ENCODE results near the gene ITPR1.

The ITPR1 gene

GRCh38 chr3:4882548-4882947, 389.4 kb downstream of the ITPR1 start:
- ATAC-seq: no peak
- TF ChIP-seq CSDC2 (CRISPR knock-in tag; IDR thresholded peaks at IDR 0.05) (no peak), ZFP3 (CRISPR knock-in tag; IDR thresholded peaks at IDR 0.05) (no peak), ESRRG (CRISPR knock-in tag; IDR thresholded peaks at IDR 0.05) (no peak), ZNF8 (CRISPR knock-in tag; IDR thresholded peaks at IDR 0.05) (peak; percentile 90), TOX (CRISPR knock-in tag; IDR thresholded peaks at IDR 0.05; ENCODE audit: borderline replicate concordance) (no peak), TSHZ2 (CRISPR knock-in tag; IDR thresholded peaks at IDR 0.05) (no peak), PPARA (CRISPR knock-in tag; IDR thresholded peaks at IDR 0.05; ENCODE audit: borderline replicate concordance) (no peak)

GRCh38 chr3:4883011-4883410, 389.9 kb downstream of the ITPR1 start:
- TF ChIP-seq CSRNP3 (CRISPR knock-in tag; IDR thresholded peaks at IDR 0.05) (no peak), BACH2 (CRISPR knock-in tag; IDR thresholded peaks at IDR 0.05; ENCODE audit: borderline replicate concordance) (no peak), ISL1 (CRISPR knock-in tag; IDR thresholded peaks at IDR 0.05) (no peak), ZNF8 (CRISPR knock-in tag; IDR thresholded peaks at IDR 0.05) (no peak), ESRRG (CRISPR knock-in tag; IDR thresholded peaks at IDR 0.05) (no peak), ZFP30 (CRISPR knock-in tag; IDR thresholded peaks at IDR 0.05) (no peak), GLIS3 (CRISPR knock-in tag; IDR thresholded peaks at IDR 0.05) (no peak), PPARA (CRISPR knock-in tag; IDR thresholded peaks at IDR 0.05; ENCODE audit: borderline replicate concordance) (no peak), ARNTL (CRISPR knock-in tag; IDR thresholded peaks at IDR 0.05; ENCODE audit: borderline replicate concordance, low read depth) (no peak), TOX (CRISPR knock-in tag; IDR thresholded peaks at IDR 0.05; ENCODE audit: borderline replicate concordance) (no peak), SNAI2 (CRISPR knock-in tag; IDR thresholded peaks at IDR 0.05) (no peak), CSDC2 (CRISPR knock-in tag; IDR thresholded peaks at IDR 0.05) (no peak), ZC3H10 (CRISPR knock-in tag; IDR thresholded peaks at IDR 0.05) (no peak)
- ATAC-seq: no peak

- TF ChIP-seq ZNF70 (CRISPR knock-in tag; IDR thresholded peaks at IDR 0.05) (no peak), CREB5 (CRISPR knock-in tag; IDR thresholded peaks at IDR 0.05; ENCODE audit: low read depth) (no peak), PATZ1 (CRISPR knock-in tag; IDR thresholded peaks at IDR 0.05; ENCODE audit: borderline replicate concordance) (no peak), GLIS3 (CRISPR knock-in tag; IDR thresholded peaks at IDR 0.05) (no peak), RARB (CRISPR knock-in tag; IDR thresholded peaks at IDR 0.05) (no peak), BACH2 (CRISPR knock-in tag; IDR thresholded peaks at IDR 0.05; ENCODE audit: borderline replicate concordance) (no peak), ESRRG (CRISPR knock-in tag; IDR thresholded peaks at IDR 0.05) (no peak), CSRNP3 (CRISPR knock-in tag; IDR thresholded peaks at IDR 0.05) (no peak), ZFP30 (CRISPR knock-in tag; IDR thresholded peaks at IDR 0.05) (no peak), ZNF565 (CRISPR knock-in tag; conservative IDR thresholded peaks at IDR 0.05; ENCODE audit: low read depth) (no peak), POU6F1 (CRISPR knock-in tag; IDR thresholded peaks at IDR 0.05; ENCODE audit: borderline replicate concordance, low read depth) (no peak), ZFP3 (CRISPR knock-in tag; IDR thresholded peaks at IDR 0.05) (no peak), OSR1 (CRISPR knock-in tag; IDR thresholded peaks at IDR 0.05) (no peak), SNAI2 (CRISPR knock-in tag; IDR thresholded peaks at IDR 0.05) (no peak), CSDC2 (CRISPR knock-in tag; IDR thresholded peaks at IDR 0.05) (no peak), ZNF8 (CRISPR knock-in tag; IDR thresholded peaks at IDR 0.05) (no peak), TCF4 (CRISPR knock-in tag; IDR thresholded peaks at IDR 0.05; ENCODE audit: borderline replicate concordance) (no peak), ARNTL (CRISPR knock-in tag; IDR thresholded peaks at IDR 0.05; ENCODE audit: borderline replicate concordance, low read depth) (no peak), TSHZ2 (CRISPR knock-in tag; IDR thresholded peaks at IDR 0.05) (no peak)
- ATAC-seq: no peak
These were observed 391.7 kb downstream of the ITPR1 start for GRCh38 chr3:4884888-4885287.

All from SK-N-SH treated with all-trans-retinoic acid at 6 μM for 48 hours (cell line).